Measurements from ENCODE around the gene P3H2.
A peak's percentile ranks its signal among the peaks of the same experiment; 100 is the strongest.

P3H2 gene

GRCh38 chr3:190009614-190010013 is 111.1 kb downstream of the P3H2 start:
- no peaks in the 10 kb centered on the region for H3K27me3 ChIP-seq (ENCODE audit: insufficient read depth, low read length)
- no peaks in the 10 kb centered on the region for H3K36me3 ChIP-seq (ENCODE audit: insufficient read depth, low read length)
- H3K27ac ChIP-seq (ENCODE audit: low read depth, low read length): no peak overlapping the region
- peaks cover 50% of the 10 kb centered on the region for H3K4me1 ChIP-seq (ENCODE audit: control insufficient read depth, insufficient read depth, low read length, unreplicated experiment)
- H3K79me2 ChIP-seq (ENCODE audit: control insufficient read depth, insufficient read depth, low read length, unreplicated experiment): no peaks in the 10 kb centered on the region
- no peak overlapping the region for H2AFZ ChIP-seq (ENCODE audit: low read length, unreplicated experiment)
- no peak overlapping the region for H3K4me3 ChIP-seq (ENCODE audit: low read depth, low read length)

- Histone ChIP-seq H3K36me3 (ENCODE audit: insufficient read depth, low read length) (no peaks in the 10 kb centered on the region), H3K4me1 (ENCODE audit: control insufficient read depth, insufficient read depth, low read length, unreplicated experiment) (peaks cover 56% of the 10 kb centered on the region), H3K27me3 (ENCODE audit: insufficient read depth, low read length) (no peaks in the 10 kb centered on the region), H3K27ac (ENCODE audit: low read depth, low read length) (no peak overlapping the region), H3K4me3 (ENCODE audit: low read depth, low read length) (no peak overlapping the region), H3K79me2 (ENCODE audit: control insufficient read depth, insufficient read depth, low read length, unreplicated experiment) (no peaks in the 10 kb centered on the region), H2AFZ (ENCODE audit: low read length, unreplicated experiment) (no peak overlapping the region)
Observed at GRCh38 chr3:190008432-190008831, 112.3 kb downstream of the P3H2 start.

GRCh38 chr3:190005343-190006113 is 115.2 kb downstream of the P3H2 start:
- Histone ChIP-seq H2AFZ (ENCODE audit: low read length, unreplicated experiment) (no peak overlapping the region), H3K4me3 (ENCODE audit: low read depth, low read length) (no peak overlapping the region), H3K27me3 (ENCODE audit: insufficient read depth, low read length) (no peaks in the 10 kb centered on the region), H3K4me1 (ENCODE audit: control insufficient read depth, insufficient read depth, low read length, unreplicated experiment) (peaks cover 62% of the 10 kb centered on the region), H3K27ac (ENCODE audit: low read depth, low read length) (no peak overlapping the region), H3K36me3 (ENCODE audit: insufficient read depth, low read length) (no peaks in the 10 kb centered on the region), H3K79me2 (ENCODE audit: control insufficient read depth, insufficient read depth, low read length, unreplicated experiment) (no peaks in the 10 kb centered on the region)

GRCh38 chr3:190004656-190005055 is 116.0 kb downstream of the P3H2 start:
- Histone ChIP-seq H2AFZ (ENCODE audit: low read length, unreplicated experiment) (no peak overlapping the region), H3K4me1 (ENCODE audit: control insufficient read depth, insufficient read depth, low read length, unreplicated experiment) (peaks cover 66% of the 10 kb centered on the region), H3K4me3 (ENCODE audit: low read depth, low read length) (no peak overlapping the region), H3K79me2 (ENCODE audit: control insufficient read depth, insufficient read depth, low read length, unreplicated experiment) (peaks cover 6% of the 10 kb centered on the region), H3K27ac (ENCODE audit: low read depth, low read length) (peak overlapping the region; percentile 33; the same call in 1 of the 2 replicates), H3K36me3 (ENCODE audit: insufficient read depth, low read length) (no peaks in the 10 kb centered on the region), H3K27me3 (ENCODE audit: insufficient read depth, low read length) (no peaks in the 10 kb centered on the region)

GRCh38 chr3:190003681-190004123 is 117.0 kb downstream of the P3H2 start:
- H3K27ac ChIP-seq (ENCODE audit: low read depth, low read length): peak overlapping the region; percentile 82
- peak overlapping the region; percentile 24; the same call in 1 of the 2 replicates for H3K4me3 ChIP-seq (ENCODE audit: low read depth, low read length)
- peaks cover 9% of the 10 kb centered on the region for H3K79me2 ChIP-seq (ENCODE audit: control insufficient read depth, insufficient read depth, low read length, unreplicated experiment)
- peaks cover 66% of the 10 kb centered on the region for H3K4me1 ChIP-seq (ENCODE audit: control insufficient read depth, insufficient read depth, low read length, unreplicated experiment)
- no peak overlapping the region for H2AFZ ChIP-seq (ENCODE audit: low read length, unreplicated experiment)
- no peaks in the 10 kb centered on the region for H3K36me3 ChIP-seq (ENCODE audit: insufficient read depth, low read length)
- no peaks in the 10 kb centered on the region for H3K27me3 ChIP-seq (ENCODE audit: insufficient read depth, low read length)

GRCh38 chr3:190003068-190003467 is 117.6 kb downstream of the P3H2 start:
- H3K4me1 ChIP-seq (ENCODE audit: control insufficient read depth, insufficient read depth, low read length, unreplicated experiment): peaks cover 66% of the 10 kb centered on the region
- H3K27ac ChIP-seq (ENCODE audit: low read depth, low read length): peak overlapping the region; percentile 82
- H3K4me3 ChIP-seq (ENCODE audit: low read depth, low read length): peak overlapping the region; percentile 24; the same call in 1 of the 2 replicates
- no peaks in the 10 kb centered on the region for H3K27me3 ChIP-seq (ENCODE audit: insufficient read depth, low read length)
- peak overlapping the region; percentile 57 for H2AFZ ChIP-seq (ENCODE audit: low read length, unreplicated experiment)
- H3K79me2 ChIP-seq (ENCODE audit: control insufficient read depth, insufficient read depth, low read length, unreplicated experiment): peaks cover 9% of the 10 kb centered on the region
- H3K36me3 ChIP-seq (ENCODE audit: insufficient read depth, low read length): no peaks in the 10 kb centered on the region

- Histone ChIP-seq H3K4me1 (ENCODE audit: control insufficient read depth, insufficient read depth, low read length, unreplicated experiment) (peaks cover 69% of the 10 kb centered on the region), H3K4me3 (ENCODE audit: low read depth, low read length) (0 out of 2 replicates have a peak overlapping the region, but pooled peaks have one; percentile 42), H3K79me2 (ENCODE audit: control insufficient read depth, insufficient read depth, low read length, unreplicated experiment) (peaks cover 9% of the 10 kb centered on the region), H3K27me3 (ENCODE audit: insufficient read depth, low read length) (no peaks in the 10 kb centered on the region), H3K27ac (ENCODE audit: low read depth, low read length) (peak overlapping the region; percentile 14; the same call in 1 of the 2 replicates), H3K36me3 (ENCODE audit: insufficient read depth, low read length) (no peaks in the 10 kb centered on the region), H2AFZ (ENCODE audit: low read length, unreplicated experiment) (no peak overlapping the region)
Observed at GRCh38 chr3:190001426-190001825, 119.3 kb downstream of the P3H2 start.

- H3K4me1 ChIP-seq (ENCODE audit: control insufficient read depth, insufficient read depth, low read length, unreplicated experiment): peaks cover 63% of the 10 kb centered on the region
- H3K36me3 ChIP-seq (ENCODE audit: insufficient read depth, low read length): no peaks in the 10 kb centered on the region
- peak overlapping the region; percentile 14; the same call in 1 of the 2 replicates for H3K27ac ChIP-seq (ENCODE audit: low read depth, low read length)
- H3K27me3 ChIP-seq (ENCODE audit: insufficient read depth, low read length): no peaks in the 10 kb centered on the region
- 0 out of 2 replicates have a peak overlapping the region, but pooled peaks have one; percentile 42 for H3K4me3 ChIP-seq (ENCODE audit: low read depth, low read length)
- no peak overlapping the region for H2AFZ ChIP-seq (ENCODE audit: low read length, unreplicated experiment)
- H3K79me2 ChIP-seq (ENCODE audit: control insufficient read depth, insufficient read depth, low read length, unreplicated experiment): peaks cover 9% of the 10 kb centered on the region
Observed at GRCh38 chr3:190000861-190001196, 119.9 kb downstream of the P3H2 start.

- H3K4me1 ChIP-seq (ENCODE audit: control insufficient read depth, insufficient read depth, low read length, unreplicated experiment): peaks cover 58% of the 10 kb centered on the region
- no peaks in the 10 kb centered on the region for H3K27me3 ChIP-seq (ENCODE audit: insufficient read depth, low read length)
- peak overlapping the region; percentile 42 for H3K27ac ChIP-seq (ENCODE audit: low read depth, low read length)
- peaks cover 9% of the 10 kb centered on the region for H3K79me2 ChIP-seq (ENCODE audit: control insufficient read depth, insufficient read depth, low read length, unreplicated experiment)
- no peak overlapping the region for H2AFZ ChIP-seq (ENCODE audit: low read length, unreplicated experiment)
- 0 out of 2 replicates have a peak overlapping the region, but pooled peaks have one; percentile 42 for H3K4me3 ChIP-seq (ENCODE audit: low read depth, low read length)
- H3K36me3 ChIP-seq (ENCODE audit: insufficient read depth, low read length): no peaks in the 10 kb centered on the region
Observed at GRCh38 chr3:190000187-190000860, 120.4 kb downstream of the P3H2 start.

GRCh38 chr3:189999718-190000117 is 121.0 kb downstream of the P3H2 start:
- H3K4me1 ChIP-seq (ENCODE audit: control insufficient read depth, insufficient read depth, low read length, unreplicated experiment): peaks cover 52% of the 10 kb centered on the region
- H3K79me2 ChIP-seq (ENCODE audit: control insufficient read depth, insufficient read depth, low read length, unreplicated experiment): peaks cover 9% of the 10 kb centered on the region
- H3K27ac ChIP-seq (ENCODE audit: low read depth, low read length): peak overlapping the region; percentile 12; the same call in 1 of the 2 replicates

More at GRCh38 chr3:189999718-190000117, 121.0 kb downstream of the P3H2 start:
- Histone ChIP-seq H3K36me3 (ENCODE audit: insufficient read depth, low read length) (no peaks in the 10 kb centered on the region), H3K4me3 (ENCODE audit: low read depth, low read length) (no peak overlapping the region), H3K27me3 (ENCODE audit: insufficient read depth, low read length) (no peaks in the 10 kb centered on the region), H2AFZ (ENCODE audit: low read length, unreplicated experiment) (no peak overlapping the region)

All from ACC112 (cell line).